ENCODE data around the gene DNASE2B.

DNA sequence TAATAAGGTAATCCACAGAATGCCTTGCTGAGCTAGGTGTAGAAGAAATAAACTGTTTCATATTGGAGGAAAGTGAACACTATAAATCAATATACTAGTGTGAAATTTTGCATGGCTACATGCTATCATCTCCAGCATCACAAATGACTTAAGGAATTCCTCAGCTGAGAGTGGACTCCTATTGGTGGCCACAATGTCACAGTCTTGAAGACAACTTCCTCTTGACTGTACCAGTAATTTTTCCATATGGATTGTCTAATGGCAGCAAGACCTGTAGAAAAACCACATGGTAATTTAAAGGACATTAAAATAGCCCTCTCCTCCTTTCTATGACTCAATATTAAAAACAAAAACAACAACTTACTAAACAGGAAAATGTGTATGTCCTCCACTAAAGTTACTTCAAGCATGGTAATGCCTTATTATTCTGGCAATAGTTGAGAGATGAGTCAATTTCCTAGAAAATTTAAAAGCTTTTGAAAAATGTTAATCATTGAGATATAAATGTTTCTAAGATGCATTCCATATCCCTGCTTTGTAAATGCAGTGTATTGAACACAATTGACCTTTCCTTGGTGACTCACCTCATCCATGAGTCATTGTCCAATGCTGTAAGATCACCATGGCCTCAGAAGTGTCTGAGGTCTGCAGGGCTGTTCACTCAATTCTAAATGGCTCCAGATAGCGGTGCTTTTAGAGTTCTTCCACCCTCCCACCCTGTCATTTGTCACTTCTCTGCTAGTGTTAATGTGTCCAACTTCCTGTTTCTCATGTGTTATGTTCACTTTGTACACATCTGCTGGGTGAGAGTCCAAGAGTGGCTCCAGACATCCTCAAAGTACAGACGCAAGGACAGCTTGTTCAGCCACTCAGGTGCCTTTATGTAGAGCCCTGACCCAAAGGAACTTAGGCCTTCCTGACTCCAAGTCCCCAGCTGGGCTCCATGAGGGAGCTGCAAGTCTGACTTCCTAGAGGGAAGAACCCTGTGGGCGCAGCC is 32.8 kb upstream of the DNASE2B start:
- no peak for TF ChIP-seq CREB1 (IDR thresholded peaks at IDR 0.05; ENCODE audit: low read depth)
- no peak for TF ChIP-seq NFIC (IDR thresholded peaks at IDR 0.05)
- no peak for TF ChIP-seq TAF1 (IDR thresholded peaks at IDR 0.05; ENCODE audit: low read depth)
- TF ChIP-seq TEAD4 (IDR thresholded peaks at IDR 0.05), result peak; percentile 60
- no peak for TF ChIP-seq RAD21 (IDR thresholded peaks at IDR 0.05; ENCODE audit: low read depth)
- TF ChIP-seq, protein P1, sequence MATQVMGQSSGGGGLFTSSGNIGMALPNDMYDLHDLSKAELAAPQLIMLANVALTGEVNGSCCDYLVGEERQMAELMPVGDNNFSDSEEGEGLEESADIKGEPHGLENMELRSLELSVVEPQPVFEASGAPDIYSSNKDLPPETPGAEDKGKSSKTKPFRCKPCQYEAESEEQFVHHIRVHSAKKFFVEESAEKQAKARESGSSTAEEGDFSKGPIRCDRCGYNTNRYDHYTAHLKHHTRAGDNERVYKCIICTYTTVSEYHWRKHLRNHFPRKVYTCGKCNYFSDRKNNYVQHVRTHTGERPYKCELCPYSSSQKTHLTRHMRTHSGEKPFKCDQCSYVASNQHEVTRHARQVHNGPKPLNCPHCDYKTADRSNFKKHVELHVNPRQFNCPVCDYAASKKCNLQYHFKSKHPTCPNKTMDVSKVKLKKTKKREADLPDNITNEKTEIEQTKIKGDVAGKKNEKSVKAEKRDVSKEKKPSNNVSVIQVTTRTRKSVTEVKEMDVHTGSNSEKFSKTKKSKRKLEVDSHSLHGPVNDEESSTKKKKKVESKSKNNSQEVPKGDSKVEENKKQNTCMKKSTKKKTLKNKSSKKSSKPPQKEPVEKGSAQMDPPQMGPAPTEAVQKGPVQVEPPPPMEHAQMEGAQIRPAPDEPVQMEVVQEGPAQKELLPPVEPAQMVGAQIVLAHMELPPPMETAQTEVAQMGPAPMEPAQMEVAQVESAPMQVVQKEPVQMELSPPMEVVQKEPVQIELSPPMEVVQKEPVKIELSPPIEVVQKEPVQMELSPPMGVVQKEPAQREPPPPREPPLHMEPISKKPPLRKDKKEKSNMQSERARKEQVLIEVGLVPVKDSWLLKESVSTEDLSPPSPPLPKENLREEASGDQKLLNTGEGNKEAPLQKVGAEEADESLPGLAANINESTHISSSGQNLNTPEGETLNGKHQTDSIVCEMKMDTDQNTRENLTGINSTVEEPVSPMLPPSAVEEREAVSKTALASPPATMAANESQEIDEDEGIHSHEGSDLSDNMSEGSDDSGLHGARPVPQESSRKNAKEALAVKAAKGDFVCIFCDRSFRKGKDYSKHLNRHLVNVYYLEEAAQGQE (IDR thresholded peaks at IDR 0.05; ENCODE audit: low read depth), result no peak
- TF ChIP-seq YY1 (IDR thresholded peaks at IDR 0.05; ENCODE audit: low read depth), result no peak
- TF ChIP-seq EP300 (IDR thresholded peaks at IDR 0.05; ENCODE audit: borderline replicate concordance), result peak; percentile 32; the same call in 1 of the 2 replicates

Measured in Ishikawa (cell line).